SW 1271 (cell line): ENCODE measurements around the gene PPM1H.
"Not testable (repeated sequence)": the region's sequence is repeated elsewhere in the genome, so short reads cannot be mapped to it uniquely, and the experiment has no call there.

Source experiments
- DNase-seq, 2 experiments: peaks; one replicate each; lab custom pipeline; 2025; lab: John Stamatoyannopoulos, UW

The PPM1H gene

DNA sequence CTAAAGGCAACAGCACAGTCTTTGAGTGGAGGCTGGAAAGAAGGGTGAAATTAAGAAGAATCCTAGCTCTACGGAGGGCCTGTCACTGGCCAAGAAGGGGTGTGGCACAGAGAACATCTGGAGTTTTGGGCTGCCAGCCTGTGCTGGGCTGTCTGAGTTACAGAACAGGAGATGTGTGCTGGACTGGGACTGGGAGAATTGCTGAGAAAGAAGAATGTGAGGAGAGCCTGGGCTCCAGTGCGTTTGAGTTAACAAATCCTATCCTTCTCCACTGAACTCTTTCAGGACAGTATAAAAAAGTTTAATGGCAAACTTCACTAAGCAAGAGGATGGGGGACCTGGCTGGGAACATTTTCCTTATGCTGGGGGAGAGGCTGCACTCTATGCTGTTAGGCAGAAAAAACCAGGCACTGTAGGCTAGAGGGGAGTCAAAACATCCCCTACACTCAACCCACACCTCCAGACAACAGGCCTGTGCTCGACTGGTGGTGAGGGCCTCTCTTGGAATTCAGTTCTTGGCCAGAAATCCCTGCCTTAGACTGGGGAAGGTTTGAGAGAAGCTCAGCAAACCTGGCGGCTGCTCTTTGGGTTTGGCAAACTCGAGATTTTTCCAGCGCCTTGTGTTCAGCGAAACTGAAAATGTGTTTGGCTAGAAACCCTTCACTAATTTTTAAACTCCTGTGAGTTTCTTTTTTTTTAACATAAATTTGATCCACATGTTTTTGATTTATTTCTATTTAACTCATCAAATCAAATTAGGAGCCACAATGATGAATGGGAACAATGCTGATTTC, 251.0 kb downstream of the PPM1H start:
- no peak for DNase-seq

DNA sequence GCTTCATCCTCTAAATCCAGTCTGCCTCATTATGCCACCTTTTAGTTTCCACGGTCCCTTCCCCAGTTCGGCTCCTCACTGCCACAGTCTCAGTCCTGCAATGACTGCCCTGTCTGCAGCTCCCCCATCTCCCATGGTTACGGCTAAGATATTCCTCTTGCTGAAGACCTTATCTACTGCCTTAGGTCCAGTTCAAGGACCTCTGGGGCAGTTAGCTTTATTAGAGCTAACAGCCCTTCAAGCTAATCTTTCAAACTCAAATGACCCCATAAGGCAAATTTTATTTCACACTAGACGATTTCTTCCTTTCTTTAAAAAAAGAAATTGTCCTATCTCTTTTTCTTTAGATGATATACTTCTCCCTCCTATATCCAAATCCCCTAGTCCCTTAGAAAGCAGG, 253.6 kb downstream of the PPM1H start:
- no peak for DNase-seq

DNA sequence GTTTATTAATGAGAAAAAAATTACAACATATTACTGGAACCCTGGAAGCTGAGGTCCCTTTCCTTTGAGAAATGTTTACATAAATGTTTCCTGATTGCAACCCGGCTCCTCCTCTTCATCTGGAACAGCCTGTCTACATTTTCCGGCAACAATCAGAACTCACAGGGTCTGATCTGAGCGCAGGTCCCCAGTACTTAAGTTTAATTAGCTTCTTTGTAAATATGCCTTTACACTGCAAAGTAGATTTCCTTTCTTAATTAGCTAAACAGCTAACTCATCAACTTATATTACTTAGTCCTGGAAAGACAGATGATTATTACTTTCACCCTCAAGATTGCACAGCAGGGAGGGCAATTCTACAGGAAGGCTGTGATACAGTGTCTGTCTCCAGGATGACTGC, 255.3 kb downstream of the PPM1H start:
- no peak for DNase-seq

DNA sequence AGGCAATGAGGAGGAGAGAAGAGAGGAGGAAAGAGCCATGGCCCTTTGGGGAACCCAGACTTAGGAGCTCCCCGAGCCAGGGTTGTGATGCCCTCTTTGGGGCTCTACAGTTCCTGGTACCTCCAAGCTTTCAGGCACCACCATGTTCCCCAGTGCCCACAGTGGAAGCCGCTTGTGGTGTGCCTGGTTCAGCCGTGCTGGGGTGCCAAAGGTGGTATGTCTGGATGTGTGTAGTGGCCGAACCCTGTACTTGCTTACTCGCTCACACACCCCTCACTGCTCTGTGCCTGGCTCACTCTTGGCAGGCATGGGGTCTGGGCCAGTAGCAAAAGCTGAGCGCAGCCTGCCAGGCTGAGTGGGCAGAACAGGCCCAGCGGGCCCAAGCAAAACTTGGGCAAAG, 257.6 kb downstream of the PPM1H start:
- no peak for DNase-seq

DNA sequence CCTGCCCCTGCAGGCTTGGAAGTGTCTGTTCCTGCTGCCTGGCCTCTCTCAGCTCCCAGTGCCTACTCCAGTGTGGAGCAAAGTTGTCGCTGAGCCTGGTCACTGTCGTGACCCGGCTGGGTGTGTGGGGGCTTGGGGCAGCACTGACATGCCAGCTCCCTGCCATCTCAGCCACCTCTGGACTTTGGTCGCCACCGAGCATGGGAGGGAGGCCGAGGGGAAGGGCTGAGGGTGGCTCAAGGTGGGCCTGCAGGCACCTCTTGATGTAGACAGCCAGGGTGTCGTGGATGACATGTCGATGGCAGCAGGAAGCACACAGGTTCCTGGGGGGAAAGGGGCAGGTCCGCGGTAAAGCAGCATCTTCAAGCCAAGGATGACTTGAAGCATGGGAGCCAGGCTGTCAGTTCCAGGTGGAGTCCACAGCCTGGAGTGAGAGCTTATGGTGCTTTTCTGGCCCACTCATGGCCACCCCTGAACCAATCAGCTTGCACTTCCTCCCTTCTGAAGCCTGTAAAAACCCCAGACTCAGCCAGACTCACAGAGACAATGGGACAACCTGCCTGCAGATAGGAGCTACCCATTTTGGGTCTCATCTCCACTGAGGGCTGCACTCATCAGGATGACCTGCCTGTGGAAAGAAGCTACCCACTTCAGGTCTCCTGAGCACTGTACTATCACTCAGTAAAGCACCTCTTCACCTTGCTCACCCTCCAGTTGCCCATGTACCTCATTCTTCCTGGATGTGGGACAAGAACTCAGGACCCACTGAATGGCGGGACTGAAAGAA, 258.2 kb downstream of the PPM1H start:
- no peak for DNase-seq

DNA sequence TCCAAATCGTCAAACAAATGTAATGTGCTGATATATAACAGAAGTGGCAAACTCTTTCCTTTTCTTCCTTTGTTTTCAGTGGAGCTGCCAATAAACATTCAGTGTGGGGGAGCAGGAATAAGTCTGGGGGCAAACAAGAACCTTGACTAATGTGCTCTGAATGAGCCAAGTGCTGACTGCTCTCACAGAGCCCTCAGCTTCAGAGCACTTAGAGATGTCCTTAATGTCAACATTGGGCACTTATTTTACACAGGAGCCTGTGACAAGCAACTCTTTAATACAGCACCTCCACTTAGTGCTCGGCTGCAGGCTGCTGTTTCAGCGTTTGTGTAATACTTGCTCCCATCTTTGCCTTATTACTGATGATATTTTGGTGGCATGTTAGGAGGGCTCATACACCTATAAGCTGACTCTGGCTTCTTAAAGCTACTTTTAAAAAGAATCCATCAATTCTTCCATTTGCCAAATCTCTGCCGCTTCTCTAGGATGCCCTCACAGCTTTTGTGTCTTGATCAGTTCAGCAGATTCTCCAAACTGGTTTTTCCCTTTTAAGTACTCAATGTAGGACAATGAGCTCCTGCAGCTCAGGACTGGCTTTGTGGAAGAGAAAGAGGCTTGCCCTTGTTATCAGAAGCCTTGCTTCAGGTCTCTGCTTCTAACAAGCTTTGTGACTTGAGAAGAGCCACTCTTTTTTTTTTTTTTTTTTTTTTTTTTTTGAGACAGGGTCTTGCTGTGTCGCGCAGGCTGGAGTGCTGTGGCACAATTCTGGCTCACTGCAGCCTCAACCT, 261.7 kb downstream of the PPM1H start:
- DNase-seq: no peak

DNA sequence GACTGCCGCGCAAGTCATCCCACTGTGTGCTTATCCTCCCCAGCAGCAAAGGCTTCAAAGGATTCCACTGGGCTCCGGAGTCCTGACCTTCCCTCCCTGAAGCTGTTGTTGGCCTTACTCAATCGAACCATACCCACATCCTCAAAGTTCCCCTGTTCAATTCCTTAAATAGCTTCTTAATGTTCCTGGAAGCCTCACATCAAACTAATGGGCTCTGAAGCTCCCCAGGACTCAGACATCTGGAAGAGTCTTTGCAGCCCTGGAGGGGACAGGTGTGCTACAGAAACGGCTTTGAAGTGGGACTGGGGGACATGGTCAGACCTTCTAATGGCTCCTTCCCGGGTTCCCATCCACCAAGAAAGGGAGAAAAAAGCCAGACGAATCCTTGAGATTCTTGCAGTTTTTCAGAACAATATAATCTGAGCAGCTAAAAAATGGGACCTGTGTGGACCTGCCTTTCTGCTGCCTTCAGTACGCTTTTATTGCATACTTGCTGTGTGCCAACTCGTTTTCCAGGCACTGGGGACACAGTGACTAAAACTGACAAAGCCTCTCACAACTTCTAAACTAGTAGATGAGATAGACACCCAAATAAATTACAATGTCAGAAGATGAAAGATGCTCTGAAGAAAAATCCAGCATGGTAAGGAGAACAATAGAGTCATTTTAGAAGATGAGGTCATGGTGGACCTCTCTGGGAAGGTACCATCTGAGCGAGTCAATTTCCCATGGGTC, 263.8 kb downstream of the PPM1H start:
- no peak for DNase-seq

DNA sequence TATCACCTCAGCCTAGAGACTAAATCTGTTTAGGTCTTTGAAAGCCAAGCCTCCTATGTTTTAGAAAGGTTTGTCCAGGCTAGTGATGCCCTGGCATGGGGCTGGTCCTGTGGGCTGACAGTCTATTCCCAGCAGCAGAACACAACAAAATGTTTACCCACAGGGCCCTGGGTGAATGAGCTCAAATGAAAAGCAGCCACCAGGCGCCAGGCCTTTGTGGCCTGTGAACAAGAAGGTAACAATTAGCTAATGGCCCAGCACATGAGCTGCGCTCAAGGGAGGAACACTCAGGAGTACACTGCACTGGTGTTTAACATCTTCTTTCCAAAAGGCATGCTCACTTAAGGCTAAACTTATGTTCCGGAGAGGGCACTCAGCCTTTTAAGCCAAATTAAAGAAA, 266.2 kb downstream of the PPM1H start:
- DNase-seq: no peak

DNA sequence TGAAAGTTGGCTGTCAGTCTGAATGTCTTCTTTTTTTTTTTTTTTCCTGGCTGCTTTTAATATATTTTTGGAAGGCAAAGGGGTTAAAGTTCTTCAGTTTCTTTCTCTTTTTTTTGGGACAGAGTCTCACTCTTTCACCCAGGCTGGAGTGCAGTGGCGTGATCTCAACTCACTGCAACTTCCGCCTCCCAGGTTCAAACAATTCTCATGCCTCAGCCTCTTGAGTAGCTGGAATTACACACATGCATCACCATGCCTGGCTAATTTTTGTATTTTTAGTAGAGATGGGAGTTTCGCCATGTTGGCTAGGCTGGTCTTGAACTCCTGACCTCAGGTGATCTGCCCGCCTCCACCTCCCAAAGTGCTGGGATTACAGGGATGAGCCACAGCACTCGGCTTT, 270.0 kb downstream of the PPM1H start:
- not testable (repeated sequence) for DNase-seq

DNA sequence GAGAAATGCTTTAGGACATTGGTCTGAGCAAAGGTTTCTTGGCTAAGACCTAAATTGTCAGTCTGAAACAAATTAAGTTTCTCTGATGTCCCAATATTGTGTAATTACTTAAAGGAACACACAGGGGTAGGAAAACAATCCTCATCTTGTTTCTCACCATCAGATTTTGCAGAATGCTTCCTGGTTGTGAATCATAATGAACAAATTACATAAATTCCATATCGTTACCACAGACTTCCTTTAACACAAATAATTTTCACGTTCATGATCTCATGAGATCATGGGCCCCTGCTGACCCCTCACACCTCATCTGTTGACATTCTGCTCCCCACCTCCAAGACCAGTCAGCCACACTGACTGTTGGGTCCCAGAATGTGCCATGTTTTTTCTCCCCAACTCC, 274.2 kb downstream of the PPM1H start:
- DNase-seq: peak; percentile 49 to 78

DNA sequence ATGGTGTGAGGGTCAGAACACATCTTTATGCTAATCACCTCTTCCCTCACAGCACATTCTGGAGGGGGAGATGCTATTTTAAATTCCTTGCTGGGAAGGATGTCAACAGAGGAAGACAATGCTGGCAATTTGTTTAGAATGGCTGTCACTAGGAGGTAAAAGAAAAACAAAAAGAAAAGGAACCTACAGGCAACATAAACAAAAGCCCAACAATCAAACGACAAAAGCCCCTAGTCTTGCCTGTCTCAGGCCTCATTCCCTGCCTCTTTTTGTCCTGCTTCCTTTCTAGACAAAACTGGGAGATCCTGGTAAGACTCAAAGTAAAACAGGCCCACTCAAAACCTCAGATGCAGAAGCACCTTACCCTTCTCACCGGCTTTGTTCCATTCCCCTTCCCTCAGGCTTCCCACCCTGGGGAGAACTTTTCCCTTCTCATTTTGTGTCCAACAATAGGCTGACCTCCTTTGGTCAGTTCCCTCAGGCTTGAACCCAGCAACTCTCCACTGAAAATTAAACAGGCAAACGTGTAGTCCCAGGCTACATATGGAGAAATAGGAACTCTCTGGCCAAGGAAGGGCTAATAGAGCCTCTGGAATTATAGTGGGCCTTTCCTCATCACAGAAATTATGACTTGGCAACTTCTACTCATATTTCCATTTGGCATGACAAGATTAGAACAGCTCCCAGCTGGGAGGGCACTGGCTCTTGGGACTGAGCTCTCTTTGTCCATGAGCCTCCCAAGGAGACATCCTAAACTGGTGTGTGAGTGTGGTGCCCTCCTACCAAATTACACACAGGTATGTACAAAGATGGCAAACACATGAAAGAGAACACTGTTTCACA, 275.3 kb downstream of the PPM1H start:
- DNase-seq: no peak

DNA sequence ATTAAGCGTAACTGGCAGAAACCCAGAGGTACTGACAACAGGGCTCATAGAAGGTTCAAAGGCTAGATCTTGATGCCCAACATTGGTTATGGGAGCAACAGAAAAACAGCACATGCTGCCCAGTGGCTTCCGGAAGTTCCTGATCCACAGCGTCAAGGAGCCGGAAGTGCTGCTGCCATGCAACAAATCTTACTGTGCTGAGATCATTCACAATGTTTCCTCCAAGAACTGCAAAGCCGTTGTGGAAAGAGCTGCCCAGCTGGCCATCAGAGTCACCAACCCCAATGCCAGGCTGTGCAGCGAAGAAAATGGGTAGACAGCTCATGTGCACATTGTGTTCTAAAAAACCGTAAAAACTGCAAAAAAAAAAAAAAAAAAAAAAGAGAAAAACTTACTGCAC, 276.0 kb downstream of the PPM1H start:
- DNase-seq: no peak

DNA sequence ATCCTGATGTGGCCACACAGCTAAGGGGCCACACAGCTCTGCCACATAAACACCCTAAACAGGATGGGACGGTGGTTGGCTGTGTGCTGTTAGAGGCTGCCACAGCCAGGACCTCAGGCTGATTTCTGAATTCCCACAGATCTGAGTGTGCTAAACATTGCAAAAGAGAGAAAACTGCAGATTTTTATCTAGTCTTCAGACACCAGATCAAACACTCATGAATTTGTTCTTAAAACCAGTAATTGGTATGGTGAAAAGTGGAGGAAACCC, 277.7 kb downstream of the PPM1H start:
- no peak for DNase-seq

DNA sequence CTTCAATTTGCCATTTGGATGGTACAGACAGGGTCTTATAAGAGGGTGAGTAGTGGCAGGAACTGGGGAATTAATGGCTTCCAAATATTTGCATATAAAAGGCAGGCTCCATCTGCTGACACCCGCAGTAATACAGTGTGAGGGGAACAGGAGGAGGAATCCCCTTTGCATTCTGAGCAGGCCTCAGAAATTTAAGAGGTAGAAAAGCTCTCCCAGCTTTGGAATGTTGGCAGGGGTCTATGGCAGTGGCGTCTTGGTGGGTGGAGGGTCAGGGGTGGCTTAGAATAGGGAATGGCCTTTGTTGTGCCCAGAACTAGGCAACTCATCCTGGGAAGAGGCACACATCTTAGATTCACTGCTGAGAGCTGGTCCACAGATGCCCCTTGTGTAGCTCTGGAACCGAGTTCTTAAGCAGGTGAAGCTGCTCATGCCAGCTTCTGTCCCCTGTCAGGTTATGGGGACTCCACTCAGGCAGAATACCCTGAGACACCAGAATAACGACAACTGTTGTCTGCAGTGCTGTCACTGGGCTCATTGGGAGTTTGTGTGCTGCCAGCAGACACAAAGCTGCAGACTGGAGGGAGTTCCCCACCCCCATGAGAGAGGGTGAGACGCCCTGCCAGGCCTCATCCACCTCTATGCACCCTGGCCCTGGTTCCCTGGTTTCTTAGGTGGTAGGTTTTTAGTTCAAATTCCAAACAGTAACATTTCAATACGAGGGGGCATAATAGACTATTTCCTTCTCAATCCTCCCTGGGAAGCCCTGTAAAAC, 278.2 kb downstream of the PPM1H start:
- DNase-seq: no peak

DNA sequence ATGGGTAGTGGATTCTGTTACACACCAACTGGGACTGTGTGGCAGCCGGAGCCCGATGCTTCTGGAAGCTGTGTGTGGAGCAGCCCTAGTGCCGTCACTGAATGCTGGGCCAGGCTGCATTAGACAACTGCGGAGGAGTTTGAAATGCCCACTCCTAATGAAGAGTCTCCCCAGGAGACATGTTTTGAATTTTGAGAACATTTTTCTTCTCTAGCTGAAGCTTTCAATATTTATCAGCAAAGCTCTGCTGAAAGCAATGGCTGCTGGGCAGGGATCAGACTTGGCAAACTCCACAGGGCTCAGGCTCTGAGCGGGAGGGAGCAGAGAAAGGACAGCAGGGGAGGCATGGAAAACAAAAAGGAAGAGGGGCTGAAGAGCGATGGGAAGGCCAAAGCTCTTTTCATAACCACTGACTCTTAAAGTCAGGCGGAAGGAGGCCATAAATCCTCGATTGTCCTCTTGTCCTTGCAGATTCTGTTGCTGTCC, 279.2 kb downstream of the PPM1H start:
- DNase-seq: no peak

DNA sequence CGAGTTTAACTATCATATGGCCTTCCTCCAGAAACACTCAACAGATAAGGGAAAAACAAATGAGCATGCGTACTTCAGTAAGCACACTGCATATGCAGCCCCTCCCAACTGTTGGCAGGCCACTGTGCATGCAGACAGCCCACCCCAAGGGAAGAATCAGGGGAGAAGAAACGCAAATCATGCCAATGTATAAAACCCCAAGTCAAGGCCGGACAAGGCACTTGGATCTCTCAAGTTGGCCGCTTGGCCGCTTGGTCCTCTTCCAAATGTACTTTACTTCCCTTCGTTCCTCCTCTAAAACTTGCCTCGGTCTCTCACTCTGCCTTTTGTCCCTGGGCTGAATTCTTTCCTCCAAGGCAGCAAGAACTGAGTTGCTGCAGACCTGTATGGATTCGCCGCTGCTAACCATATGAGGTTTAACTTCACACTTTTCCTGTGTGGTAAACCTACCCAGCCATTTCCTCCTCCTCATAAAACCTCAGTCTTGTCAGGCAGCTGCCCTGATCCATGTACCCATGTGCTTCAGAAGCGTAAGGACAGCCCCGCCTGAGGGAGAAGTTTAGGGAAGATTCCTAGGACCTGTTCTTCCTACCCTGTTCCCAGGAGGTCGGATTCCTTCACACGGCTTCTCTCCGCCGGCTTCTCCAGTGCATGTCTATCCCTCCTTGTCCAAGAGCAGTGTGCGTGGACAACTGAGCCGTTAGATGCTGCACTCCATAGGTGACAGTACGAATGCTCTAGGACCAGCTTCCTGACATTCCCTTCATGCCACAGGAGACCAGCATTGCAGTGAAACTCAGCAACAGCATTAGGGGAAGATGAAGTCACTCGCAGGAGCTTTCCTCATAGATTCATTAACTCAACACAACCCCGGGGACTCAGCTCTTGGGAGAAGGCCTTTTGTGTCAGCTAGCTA, 280.4 kb downstream of the PPM1H start:
- no peak for DNase-seq

DNA sequence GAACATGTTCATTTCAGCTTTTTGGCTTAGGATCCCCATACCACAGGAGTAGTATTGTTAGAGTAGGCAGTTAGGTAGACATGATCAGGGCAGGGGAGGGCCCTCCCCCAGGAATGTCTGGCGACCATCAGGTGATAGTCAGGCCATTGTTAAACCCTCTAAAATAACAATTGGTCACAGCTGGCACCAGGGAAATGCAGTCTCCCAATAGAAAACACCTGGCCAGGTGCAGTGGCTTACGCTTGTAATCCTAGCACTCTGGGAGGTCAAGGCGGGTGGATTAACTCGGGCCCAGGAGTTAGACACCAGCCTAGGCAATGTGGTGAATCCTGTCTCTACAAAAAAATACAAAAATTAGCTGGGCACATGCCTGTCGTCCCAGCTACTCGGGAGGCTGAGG, 281.2 kb downstream of the PPM1H start:
- DNase-seq: no peak

DNA sequence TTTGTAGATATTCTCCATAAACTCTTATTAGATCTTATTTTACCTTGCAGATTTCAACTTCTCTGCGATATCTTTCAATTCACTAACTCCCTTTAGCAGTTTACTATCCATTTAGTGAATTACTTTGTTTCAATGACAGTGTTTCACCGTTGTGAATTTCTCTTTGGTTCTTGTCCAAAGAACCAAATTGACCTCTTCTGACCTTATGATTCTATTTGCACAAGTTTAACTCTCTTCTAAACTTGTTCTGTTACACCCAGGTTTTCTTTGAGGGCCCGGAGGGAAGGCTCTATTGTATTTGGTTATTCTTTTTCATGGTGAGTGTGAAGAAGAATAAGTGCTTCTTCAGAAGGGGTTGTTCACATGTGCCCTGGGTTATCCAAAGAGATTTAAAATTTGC, 281.6 kb downstream of the PPM1H start:
- DNase-seq: no peak

DNA sequence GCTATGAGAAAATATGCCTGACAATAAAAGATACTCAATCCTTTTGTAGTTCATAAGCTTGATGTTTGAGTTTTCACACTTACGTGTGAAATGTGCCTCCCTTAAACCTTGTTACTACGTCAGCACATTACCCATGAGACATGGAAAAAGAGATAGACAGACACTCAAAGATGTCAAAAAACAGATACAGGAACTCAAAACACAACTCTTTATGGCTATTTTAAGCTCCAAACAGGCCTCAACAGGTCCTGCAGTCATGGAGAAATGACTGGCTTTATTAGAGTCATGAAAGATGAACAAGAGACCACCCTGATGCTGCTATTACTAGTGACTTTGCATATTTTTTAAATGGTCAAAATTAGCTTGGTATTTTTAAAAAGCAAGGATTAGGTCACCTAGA, 283.8 kb downstream of the PPM1H start:
- no peak for DNase-seq
